Measurements from ENCODE around the gene ZBTB32.

The ZBTB32 gene

DNA sequence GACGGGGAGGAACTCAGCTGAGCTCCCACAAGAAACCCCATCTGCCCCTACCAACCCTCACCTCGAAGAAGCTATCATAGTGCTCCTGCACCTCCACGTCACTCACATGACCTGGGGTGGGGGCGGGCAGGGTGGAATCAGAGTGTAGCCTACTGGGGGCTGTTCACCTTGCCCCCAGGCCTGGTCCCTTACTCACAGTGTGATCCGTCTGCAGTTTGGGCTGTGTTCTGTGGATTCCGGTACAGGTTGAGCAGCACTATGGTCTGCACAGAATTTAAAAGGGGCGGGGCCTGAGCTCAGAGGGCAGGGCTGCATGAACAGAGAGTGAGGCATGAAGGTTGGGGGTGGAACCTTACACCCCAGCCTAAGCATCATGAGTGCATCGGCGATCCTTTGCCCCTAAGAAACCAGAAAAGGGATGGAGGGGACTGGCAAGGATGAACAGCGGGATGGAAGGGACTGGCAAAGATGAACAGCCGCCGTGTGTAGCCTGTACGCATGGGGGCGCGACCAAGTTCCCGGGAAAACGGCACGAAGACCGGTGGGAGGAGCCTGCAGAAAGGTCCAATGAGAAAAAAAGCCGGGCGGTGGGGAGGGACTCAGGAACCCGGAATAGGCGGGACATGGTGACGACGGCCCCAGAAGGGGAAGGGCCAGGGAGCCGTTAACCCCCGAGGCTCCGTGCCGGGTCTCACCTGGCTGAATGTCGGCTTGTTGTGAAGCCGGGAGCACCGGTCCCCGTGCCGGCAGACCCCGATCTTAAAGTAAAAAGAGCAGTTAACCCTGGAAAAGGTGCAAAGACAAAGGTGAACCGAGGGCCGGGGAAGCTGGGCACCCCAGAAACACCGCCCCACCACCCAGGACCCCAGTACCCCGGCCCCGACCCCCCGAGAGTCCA, 40.3 kb downstream of the ZBTB32 start:
- in situ Hi-C loops (cut with HindIII; ENCODE audit: low sequenced_read_pairs), result no loop called here
- peak overlapping the region; percentile 97 for H3K4me3 ChIP-seq (ENCODE audit: low read depth, low read length)
- DNase-seq (ENCODE audit: low read depth, low spot score), result peak; percentile 97
- TF ChIP-seq, protein P1, sequence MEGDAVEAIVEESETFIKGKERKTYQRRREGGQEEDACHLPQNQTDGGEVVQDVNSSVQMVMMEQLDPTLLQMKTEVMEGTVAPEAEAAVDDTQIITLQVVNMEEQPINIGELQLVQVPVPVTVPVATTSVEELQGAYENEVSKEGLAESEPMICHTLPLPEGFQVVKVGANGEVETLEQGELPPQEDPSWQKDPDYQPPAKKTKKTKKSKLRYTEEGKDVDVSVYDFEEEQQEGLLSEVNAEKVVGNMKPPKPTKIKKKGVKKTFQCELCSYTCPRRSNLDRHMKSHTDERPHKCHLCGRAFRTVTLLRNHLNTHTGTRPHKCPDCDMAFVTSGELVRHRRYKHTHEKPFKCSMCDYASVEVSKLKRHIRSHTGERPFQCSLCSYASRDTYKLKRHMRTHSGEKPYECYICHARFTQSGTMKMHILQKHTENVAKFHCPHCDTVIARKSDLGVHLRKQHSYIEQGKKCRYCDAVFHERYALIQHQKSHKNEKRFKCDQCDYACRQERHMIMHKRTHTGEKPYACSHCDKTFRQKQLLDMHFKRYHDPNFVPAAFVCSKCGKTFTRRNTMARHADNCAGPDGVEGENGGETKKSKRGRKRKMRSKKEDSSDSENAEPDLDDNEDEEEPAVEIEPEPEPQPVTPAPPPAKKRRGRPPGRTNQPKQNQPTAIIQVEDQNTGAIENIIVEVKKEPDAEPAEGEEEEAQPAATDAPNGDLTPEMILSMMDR (IDR thresholded peaks at IDR 0.05; ENCODE audit: low read depth, low read length), result peak; percentile 55

DNA sequence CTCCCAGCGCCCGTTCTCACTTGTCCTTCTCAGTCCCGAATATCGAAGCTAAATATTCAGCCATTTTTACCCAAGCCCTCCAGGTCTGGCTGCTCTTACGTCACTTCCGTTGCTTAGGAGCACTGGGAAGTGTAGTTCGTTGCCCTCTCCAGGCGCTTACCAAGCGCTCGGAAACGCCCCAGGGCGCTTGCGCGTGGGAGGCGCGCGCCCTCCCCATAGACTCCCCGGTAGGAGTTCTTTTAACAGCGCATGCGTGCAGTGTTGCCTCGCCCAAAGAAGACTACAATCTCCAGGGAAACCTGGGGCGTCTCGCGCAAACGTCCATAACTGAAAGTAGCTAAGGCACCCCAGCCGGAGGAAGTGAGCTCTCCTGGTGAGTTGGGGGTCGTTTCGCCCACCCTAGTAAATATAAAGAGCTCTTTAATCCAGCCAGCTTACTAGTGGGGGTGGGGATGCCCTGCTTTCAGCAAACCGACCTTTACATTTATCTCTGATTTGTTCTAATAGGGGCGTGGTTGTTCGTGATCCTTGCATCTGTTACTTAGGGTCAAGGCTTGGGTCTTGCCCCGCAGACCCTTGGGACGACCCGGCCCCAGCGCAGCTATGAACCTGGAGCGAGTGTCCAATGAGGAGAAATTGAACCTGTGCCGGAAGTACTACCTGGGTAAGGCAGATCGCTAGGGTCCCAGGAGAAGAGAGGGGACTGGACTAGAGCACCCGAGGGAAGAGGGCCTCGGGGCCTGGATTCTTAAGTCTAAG, 41.1 kb downstream of the ZBTB32 start, which contains the start of the genes PSENEN and U2AF1L4:
TSS of gene PSENEN (plus strand) at position 324 of the 759 bp plus-strand sequence. CDS start at position 604, 280 bp downstream.
TSS of gene U2AF1L4 (minus strand) at position 91 of the 759 bp plus-strand sequence. CDS start at position 64, 27 bp downstream.
- peak within 1 kb of the TSS; percentile 97 for H3K4me3 ChIP-seq (ENCODE audit: low read depth, low read length)
- TF ChIP-seq, protein P1 (IDR thresholded peaks at IDR 0.05; ENCODE audit: low read depth, low read length), result no peak
- in situ Hi-C loops (cut with HindIII; ENCODE audit: low sequenced_read_pairs), result no loop called here
- peak; percentile 100 for DNase-seq (ENCODE audit: low read depth, low spot score)

DNA sequence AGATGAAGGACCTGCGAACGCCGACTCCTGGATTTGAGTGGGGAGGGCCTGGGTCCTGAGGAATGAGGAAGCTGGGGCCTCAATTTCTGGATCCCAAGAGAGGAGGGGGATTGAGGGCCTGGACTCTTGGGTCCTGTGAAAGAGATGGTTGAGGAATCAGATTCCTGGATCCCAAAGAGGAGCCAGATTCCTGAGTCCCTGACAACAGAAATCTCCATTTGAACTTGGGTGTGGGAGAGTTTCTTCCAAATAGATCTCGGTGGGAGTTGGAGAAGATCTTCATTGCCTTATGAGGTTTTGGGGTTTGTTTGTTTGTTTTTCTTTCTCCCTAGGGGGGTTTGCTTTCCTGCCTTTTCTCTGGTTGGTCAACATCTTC, 41.7 kb downstream of the ZBTB32 start:
- H3K4me3 ChIP-seq (ENCODE audit: low read depth, low read length), result peak overlapping the region; percentile 97
- in situ Hi-C loops (cut with HindIII; ENCODE audit: low sequenced_read_pairs), result no loop called here
- TF ChIP-seq, protein P1 (IDR thresholded peaks at IDR 0.05; ENCODE audit: low read depth, low read length), result no peak
- DNase-seq (ENCODE audit: low read depth, low spot score), result no peak

DNA sequence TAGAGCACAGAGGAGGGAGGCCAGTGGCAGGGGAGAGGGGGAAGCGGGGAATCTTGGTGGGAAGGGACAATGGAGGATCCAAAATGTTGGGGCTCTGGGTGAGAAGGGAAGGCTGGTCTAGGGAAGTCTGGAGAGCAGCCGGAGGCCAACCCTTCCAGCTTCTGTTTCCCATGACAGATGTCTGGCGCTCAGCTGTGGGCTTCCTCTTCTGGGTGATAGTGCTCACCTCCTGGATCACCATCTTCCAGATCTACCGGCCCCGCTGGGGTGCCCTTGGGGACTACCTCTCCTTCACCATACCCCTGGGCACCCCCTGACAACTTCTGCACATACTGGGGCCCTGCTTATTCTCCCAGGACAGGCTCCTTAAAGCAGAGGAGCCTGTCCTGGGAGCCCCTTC, 42.2 kb downstream of the ZBTB32 start:
- in situ Hi-C loops (cut with HindIII; ENCODE audit: low sequenced_read_pairs), result no loop called here
- TF ChIP-seq, protein P1 (IDR thresholded peaks at IDR 0.05; ENCODE audit: low read depth, low read length), result no peak
- peak overlapping the region; percentile 97 for H3K4me3 ChIP-seq (ENCODE audit: low read depth, low read length)
- no peak for DNase-seq (ENCODE audit: low read depth, low spot score)

DNA sequence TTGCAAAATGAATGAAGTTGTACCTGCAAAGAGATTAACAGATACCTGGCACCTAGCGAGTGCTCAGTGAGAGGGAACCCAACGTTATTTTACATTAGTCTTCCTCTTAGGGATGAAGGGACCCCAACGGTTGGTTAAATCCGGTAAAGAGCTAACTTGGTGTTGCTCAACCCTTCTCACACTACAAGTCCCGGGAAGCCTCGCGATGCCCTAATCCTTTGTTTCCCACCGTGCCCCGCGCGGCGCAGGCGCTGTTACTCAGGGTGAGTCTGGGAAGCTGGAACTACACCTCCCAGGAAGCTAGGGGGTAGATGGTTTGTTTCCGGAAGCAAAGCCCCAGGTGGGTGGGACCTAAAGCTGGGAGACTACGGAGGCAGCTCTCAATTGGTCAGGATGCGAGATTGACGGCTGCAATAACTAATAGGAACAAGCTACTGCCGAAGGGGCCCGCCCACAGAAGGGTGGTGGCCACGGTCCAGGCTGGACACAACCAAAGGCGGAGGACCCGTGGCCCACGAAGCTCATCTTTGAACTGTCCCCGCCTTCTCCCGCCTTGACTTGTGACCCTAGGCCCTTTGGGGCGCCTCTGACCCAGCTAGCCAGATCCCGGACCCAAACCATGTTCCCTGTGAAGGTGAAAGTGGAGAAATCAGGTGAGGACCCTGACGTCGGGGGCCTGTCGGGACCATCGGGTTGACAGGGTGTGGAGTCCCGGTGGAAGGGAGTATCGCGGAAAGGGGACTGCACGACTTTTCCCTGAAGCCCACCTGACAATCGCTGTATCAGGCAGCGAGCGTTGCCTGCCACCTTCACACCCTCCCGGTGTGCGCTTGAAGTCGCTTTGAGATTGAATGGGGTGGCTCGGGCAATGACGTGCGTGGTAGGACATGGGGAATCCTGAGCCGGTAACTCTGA, 44.0 kb downstream of the ZBTB32 start, which contains the start of gene LIN37:
TSS of gene LIN37 (plus strand) at position 471 of the 915 bp plus-strand sequence. CDS start at position 620, 149 bp downstream.
- DNase-seq (ENCODE audit: low read depth, low spot score), result peak; percentile 100
- peak within 1 kb of the TSS; percentile 100 for H3K4me3 ChIP-seq (ENCODE audit: low read depth, low read length)
- TF ChIP-seq, protein P1 (IDR thresholded peaks at IDR 0.05; ENCODE audit: low read depth, low read length), result no peak
- in situ Hi-C loops (cut with HindIII; ENCODE audit: low sequenced_read_pairs), result no loop called here

Measured in astrocyte of the spinal cord (primary cell).